HEK293T (cell line): ENCODE measurements around the gene PEX7.
A peak's percentile ranks its signal among the peaks of the same experiment; 100 is the strongest.
"Not testable (repeated sequence)": the region's sequence is repeated elsewhere in the genome, so short reads cannot be mapped to it uniquely, and the experiment has no call there.

Source experiments
- CTCF ChIA-PET: fragments of 350-600 bp; formaldehyde crosslinking; extraction: SDS; loops from one replicate; lab custom pipeline; 2021; ENCODE audit warnings: antibody characterized with exemption, inconsistent platforms; lab: Yijun Ruan, JAX
- POLR2A ChIA-PET: fragments of 350-600 bp; formaldehyde crosslinking; extraction: SDS; loops from one replicate; lab custom pipeline; 2020; ENCODE audit warnings: antibody characterized with exemption, inconsistent platforms; lab: Yijun Ruan, JAX
- DNase-seq: peaks from one replicate; pipeline ENCODE4 v3.0.0; 2012; ENCODE audit warnings: mixed read lengths; ENCODE audit errors: extremely low spot score
- ARNT ChIP-seq: fragments of 450-650 bp; IDR thresholded peaks from 2 replicates; pipeline ENCODE4 v1.6.1; 2017; ENCODE audit warnings: mild to moderate bottlenecking
- BHLHE40 ChIP-seq: fragments of 450-650 bp; IDR thresholded peaks from 2 replicates; pipeline ENCODE4 v1.6.1; 2016; ENCODE audit warnings: mild to moderate bottlenecking, moderate library complexity, borderline replicate concordance
- CTBP1 ChIP-seq: fragments of 450-650 bp; IDR thresholded peaks from 2 replicates; pipeline ENCODE4 v1.6.1; 2016; ENCODE audit warnings: borderline replicate concordance
- ELF4 ChIP-seq: fragments of 450-650 bp; IDR thresholded peaks from 2 replicates; pipeline ENCODE4 v1.6.1; 2017; ENCODE audit warnings: antibody characterized with exemption
- FOXA1 ChIP-seq: fragments of 450-650 bp; IDR thresholded peaks from 2 replicates; pipeline ENCODE4 v1.6.1; 2016; ENCODE audit warnings: mild to moderate bottlenecking
- FOXK2 ChIP-seq: fragments of 450-650 bp; IDR thresholded peaks from 2 replicates; pipeline ENCODE4 v1.6.1; 2016; ENCODE audit warnings: mild to moderate bottlenecking
- HDGF ChIP-seq: fragments of 450-650 bp; IDR thresholded peaks from 2 replicates; pipeline ENCODE4 v1.6.1; 2017; ENCODE audit warnings: antibody characterized with exemption, borderline replicate concordance
- L3MBTL2 ChIP-seq: fragments of 450-650 bp; conservative IDR thresholded peaks from 2 replicates; pipeline ENCODE4 v1.6.1; 2016; ENCODE audit warnings: mild to moderate bottlenecking
- LEF1 ChIP-seq: fragments of 450-650 bp; IDR thresholded peaks from 2 replicates; pipeline ENCODE4 v1.6.1; 2017; ENCODE audit warnings: mild to moderate bottlenecking, borderline replicate concordance
- NFRKB ChIP-seq: fragments of 450-650 bp; IDR thresholded peaks from 2 replicates; pipeline ENCODE4 v1.6.1; 2016; ENCODE audit warnings: mild to moderate bottlenecking, moderate library complexity
- SP1 ChIP-seq: fragments of 450-650 bp; IDR thresholded peaks from 2 replicates; pipeline ENCODE4 v1.6.1; 2017
- SUZ12 ChIP-seq: fragments of 450-650 bp; IDR thresholded peaks from 2 replicates; pipeline ENCODE4 v1.6.1; 2016; ENCODE audit warnings: mild to moderate bottlenecking
- TARDBP ChIP-seq: fragments of 450-650 bp; IDR thresholded peaks from 2 replicates; pipeline ENCODE4 v1.6.1; 2016
- ZNF384 ChIP-seq: fragments of 450-650 bp; IDR thresholded peaks from 2 replicates; pipeline ENCODE4 v1.6.1; 2016
- TF ChIP-seq, protein P1 (sequence below): fragments of 450-650 bp; IDR thresholded peaks from 2 replicates; pipeline ENCODE4 v1.6.1; 2016

PEX7 gene

DNA sequence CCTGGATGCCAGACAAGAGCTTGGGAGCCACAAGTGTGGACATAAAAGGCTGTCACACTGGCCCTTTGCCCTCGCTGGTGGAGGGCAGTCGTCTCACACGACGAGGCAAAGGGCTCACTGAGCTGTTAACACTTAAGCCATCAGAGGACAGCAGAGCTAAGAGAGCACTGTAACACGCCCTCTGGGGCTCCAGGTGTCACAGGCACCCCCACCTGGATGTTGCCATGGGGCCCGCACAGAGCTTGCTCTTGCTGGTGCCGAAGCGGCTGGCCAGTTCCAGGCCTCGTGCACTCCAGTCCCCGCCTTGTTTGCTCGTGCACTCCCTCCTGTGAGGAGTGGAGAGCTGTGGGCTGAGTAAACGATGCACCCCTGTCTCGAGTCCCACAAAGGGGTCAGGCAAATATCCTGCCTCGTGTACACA is 137.1 kb downstream of the PEX7 start:
- 0 out of 2 replicates have a peak, but pooled peaks have one; percentile 15 for TF ChIP-seq L3MBTL2
- TF ChIP-seq CTBP1 = no peak
- ChIA-PET POLR2A (interaction anchor here (0.8 kb wide), 1 partner anchor 12 kb away, joined by 3 read pairs; no protein-coding TSS in a partner anchor), CTCF (interaction anchor here (1.0 to 1.8 kb wide), 2 partner anchors 9 to 55 kb away, joined by 3 to 4 read pairs; no protein-coding TSS in a partner anchor)
- no peak for DNase-seq

DNA sequence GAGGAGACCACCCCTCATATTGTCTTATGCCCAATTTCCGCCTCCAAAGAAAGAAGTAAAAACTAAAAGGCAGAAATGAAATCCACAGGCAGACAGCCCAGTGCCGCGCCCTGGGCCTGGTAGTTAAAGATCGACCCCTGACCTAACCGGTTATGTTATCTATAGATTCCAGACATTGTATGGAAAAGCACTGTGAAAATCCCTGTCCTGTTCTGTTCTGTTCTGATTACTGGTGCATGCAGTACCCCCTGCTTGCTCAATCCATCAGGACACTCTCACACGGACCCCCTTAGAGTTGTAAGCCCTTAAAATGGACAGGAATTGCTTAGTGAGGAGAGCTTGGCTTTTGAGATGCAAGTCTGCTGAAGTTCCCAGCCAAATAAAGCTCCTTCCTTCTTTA is 137.5 kb downstream of the PEX7 start:
- DNase-seq, POLR2A ChIA-PET: not testable (repeated sequence)
- CTCF ChIA-PET = interaction anchor here (1.0 to 1.8 kb wide), 2 partner anchors 9 to 54 kb away, joined by 3 to 4 read pairs; no protein-coding TSS in a partner anchor

DNA sequence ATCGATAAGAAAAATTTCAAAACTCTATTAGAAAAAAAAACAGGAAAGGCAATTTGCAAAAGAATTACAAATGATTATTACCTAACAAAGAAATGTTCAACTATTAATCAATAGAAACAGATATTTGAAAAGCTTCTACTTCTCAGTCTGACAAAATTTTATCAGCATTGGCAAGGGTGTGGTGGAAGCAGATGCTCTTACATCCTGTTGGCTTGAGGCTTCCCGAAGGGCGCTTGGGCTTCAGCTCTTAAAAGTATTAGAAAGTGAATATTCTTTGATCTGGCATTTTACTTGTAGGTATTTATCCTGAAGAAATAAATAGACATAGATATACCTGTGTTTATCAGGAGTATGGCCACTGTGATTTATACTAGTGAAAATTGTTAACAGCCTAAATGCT is 138.4 kb downstream of the PEX7 start:
- ChIA-PET POLR2A (no interaction called here), CTCF (no interaction called here)
- DNase-seq = no peak
- TF ChIP-seq, protein P1, sequence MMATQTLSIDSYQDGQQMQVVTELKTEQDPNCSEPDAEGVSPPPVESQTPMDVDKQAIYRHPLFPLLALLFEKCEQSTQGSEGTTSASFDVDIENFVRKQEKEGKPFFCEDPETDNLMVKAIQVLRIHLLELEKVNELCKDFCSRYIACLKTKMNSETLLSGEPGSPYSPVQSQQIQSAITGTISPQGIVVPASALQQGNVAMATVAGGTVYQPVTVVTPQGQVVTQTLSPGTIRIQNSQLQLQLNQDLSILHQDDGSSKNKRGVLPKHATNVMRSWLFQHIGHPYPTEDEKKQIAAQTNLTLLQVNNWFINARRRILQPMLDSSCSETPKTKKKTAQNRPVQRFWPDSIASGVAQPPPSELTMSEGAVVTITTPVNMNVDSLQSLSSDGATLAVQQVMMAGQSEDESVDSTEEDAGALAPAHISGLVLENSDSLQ = no peak
- TF ChIP-seq TARDBP (no peak), NFRKB (no peak), LEF1 (no peak), L3MBTL2 (no peak), ELF4 (no peak), SP1 (no peak), CTBP1 (no peak), SUZ12 (no peak), FOXK2 (no peak)

DNA sequence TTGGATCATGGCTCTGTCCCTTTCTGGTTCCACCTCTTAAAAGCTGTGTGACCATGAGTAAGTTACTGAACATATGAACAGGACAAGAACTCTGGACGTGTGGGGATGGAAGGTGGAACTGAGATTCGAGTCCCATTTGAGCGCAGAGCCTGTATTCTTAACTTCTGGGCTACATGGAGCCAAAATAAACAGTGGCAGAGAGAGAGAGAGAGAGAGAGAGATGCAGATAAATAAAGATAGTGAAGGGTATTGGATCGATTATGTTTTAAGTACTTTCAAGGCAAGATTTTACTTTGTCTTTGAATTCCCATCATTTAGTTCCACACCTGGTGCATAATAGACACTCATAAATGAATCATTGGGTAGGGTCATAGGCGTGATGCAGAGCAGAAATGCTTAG is 139.5 kb downstream of the PEX7 start:
- ChIA-PET CTCF (no interaction called here), POLR2A (no interaction called here)
- no peak for DNase-seq
- TF ChIP-seq, protein P1 = no peak
- no peak for TF ChIP-seq HDGF
- TF ChIP-seq CTBP1 = no peak

DNA sequence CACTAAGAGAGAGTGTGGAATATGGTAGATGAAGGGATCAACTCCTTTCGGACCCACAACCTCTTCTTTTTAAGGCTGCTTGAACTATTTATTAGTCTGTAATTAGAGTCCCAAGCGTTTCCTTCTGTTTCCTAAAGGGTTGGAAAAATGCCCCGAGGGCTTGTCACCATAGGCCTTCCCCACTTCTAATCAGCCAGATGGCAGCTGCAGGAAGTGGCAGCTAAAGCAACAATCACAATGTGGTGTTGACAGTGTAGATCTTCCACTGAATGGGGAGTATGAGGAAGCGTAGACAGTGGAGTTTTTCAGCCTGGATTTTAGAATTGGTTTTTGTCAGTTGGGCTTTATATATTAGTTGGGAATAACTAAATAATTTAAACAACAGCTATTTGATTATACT is 140.3 kb downstream of the PEX7 start:
- CTCF ChIA-PET = no interaction called here
- POLR2A ChIA-PET = no interaction called here
- TF ChIP-seq NFRKB (no peak), TARDBP (no peak), FOXK2 (no peak), CTBP1 (no peak), BHLHE40 (no peak), FOXA1 (no peak), ZNF384 (no peak)
- TF ChIP-seq, protein P1 = no peak
- no peak for DNase-seq

DNA sequence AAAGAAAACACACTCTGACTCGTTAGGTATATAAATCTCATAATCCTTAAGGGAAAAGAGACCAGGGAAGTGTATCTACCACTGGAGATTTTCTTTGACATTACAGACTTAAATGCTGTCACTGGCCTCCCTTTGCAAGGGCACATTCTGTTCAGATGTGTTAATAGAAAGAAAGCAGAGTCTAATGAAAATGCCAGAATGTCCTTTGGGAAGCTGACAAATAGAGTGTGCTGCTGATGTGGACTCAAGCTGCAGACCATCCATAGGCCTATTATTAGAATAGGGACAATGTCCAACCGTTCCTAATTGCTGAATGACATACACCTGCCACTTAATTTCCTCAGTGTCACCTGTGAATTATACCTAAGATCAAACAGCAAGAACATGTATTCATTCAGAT is 140.9 kb downstream of the PEX7 start:
- CTCF ChIA-PET = interaction anchor here (0.9 kb wide), 1 partner anchor 351 kb away, joined by 4 read pairs; no protein-coding TSS in a partner anchor
- POLR2A ChIA-PET = no interaction called here
- TF ChIP-seq HDGF (no peak), NFRKB (no peak), BHLHE40 (no peak), ARNT (no peak), L3MBTL2 (no peak), SUZ12 (no peak), ZNF384 (no peak), FOXK2 (no peak), LEF1 (no peak), CTBP1 (no peak), FOXA1 (no peak), SP1 (no peak), TARDBP (no peak)
- TF ChIP-seq, protein P1 = no peak

More for the DNA sequence above, 140.9 kb downstream of the PEX7 start:
- DNase-seq = no peak
